ENCODE results near the gene GNB1L.

- TF ChIP-seq POLR2A (IDR thresholded peaks at IDR 0.05) (no peak), CTCF (IDR thresholded peaks at IDR 0.05) (no peak)
Measured at GRCh38 chr22:19801340-19802000, 53.2 kb downstream of the GNB1L start.
